COLO668 (cell line): ENCODE measurements around the gene GARIN5A.

Experiments used
- DNase-seq: peaks from one replicate; lab custom pipeline; 2025; ENCODE audit not compliant: unreplicated experiment; lab: John Stamatoyannopoulos, UW

Gene GARIN5A

DNA sequence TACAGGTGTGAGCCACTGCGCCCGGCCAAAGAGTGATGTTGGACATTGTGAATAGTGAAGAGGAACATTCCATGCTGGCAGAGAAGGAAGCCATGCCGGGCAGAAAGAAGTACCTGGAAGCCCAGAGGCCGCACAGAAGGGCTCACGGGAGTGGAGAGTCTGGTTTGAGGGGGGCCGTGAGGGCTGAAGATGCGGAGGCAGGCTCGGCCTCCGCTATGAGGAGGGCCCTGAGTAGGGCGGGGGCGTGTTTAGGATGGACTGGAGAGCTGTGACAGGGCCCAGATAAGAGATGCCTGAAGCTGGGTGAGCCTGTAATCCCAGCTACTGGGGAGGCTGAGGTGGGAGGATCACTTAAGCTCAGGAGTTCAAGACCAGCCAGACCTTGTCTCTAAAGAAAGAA lies 32.7 kb upstream of the GARIN5A start:
- DNase-seq = no peak

DNA sequence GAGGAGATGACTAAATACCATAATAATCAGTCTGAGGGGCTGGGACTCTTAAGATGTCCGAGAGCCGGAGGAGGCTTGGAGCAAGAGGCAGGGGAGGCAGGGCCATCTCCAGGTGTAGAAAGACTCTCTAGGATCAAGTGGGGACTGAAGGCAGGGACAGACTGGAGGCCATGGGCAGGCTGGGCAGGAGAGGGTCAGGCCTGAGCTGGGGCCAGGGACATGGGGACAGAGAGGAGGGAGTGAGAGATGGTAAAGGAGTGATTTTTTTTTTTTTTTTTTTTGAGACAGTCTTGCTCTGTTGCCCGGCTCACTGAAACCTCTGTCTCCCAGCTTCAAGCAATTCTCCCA lies 32.2 kb upstream of the GARIN5A start:
- no peak for DNase-seq

DNA sequence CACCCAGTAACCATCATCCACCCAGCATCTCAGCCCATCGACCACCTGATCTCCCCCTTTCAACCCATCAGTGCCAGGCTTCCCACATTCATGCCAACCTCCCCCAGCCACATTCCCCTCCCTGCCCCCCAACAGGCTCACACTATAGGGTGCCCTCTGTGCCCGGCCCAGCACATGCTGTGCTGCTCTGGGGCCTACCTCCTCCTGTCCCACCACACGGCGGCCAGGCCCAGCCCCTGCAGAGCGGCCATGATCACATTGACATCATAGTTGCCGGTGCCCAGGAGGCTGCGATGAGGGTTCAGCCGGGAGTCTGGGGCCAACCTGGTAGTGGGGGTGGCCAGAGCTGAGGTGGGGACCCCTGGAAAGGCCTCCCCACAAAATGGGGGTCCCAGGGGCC lies 30.7 kb upstream of the GARIN5A start:
- no peak for DNase-seq

DNA sequence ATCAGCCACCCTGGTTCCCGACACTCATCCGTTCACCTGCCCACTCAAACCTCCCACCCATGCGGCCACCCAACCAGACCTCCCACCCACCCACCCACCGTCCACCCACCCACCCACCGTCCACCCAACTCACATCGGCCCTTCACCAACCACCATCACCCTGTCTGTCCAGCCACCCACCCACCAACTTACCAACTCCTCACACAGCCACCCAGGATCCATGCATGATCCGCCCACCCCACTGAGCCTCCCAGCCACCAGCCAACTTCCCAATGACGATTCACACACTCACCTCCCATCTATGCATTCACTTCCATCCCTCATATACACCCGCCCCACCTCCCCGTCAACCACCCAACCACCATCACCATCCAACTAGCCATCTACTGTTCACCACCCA lies 30.1 kb upstream of the GARIN5A start:
- DNase-seq = no peak

DNA sequence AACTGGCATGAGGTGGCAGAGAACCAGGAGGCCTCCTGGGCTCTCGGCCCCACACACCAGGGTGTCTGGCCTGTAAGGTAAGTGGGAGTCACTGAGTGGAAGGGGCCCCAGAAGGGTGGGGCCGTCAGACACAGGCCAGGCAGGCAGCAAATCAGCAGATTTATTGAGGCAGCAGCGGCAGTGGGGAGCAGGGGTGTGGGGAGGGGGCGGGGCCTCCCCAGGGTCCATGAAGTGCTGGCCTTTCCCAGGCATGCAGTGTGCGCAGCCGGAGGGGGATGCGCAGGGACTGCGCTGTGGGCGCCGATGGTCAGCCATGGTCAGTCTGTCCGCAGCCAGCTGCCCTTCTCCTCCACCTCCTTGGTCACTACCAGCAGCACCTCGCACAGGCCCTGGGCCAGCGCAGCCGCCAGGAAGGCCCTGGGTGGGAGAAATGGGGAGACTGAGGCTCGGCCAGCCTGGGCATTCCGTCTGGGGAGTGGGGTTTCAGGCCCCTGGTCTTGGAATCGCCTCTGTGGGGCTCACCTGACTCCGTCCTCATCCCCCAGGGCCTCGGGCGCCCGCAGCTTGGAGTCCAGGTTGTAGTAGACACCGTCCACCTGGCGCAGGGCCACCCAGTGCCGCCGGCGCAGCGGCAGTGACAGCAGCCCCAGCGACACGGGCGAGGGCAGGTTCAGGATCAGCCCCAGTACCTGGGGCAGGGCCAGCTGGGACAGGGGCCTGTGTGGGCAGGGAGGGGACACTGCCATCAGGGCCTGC lies 29.4 kb upstream of the GARIN5A start:
- no peak for DNase-seq

DNA sequence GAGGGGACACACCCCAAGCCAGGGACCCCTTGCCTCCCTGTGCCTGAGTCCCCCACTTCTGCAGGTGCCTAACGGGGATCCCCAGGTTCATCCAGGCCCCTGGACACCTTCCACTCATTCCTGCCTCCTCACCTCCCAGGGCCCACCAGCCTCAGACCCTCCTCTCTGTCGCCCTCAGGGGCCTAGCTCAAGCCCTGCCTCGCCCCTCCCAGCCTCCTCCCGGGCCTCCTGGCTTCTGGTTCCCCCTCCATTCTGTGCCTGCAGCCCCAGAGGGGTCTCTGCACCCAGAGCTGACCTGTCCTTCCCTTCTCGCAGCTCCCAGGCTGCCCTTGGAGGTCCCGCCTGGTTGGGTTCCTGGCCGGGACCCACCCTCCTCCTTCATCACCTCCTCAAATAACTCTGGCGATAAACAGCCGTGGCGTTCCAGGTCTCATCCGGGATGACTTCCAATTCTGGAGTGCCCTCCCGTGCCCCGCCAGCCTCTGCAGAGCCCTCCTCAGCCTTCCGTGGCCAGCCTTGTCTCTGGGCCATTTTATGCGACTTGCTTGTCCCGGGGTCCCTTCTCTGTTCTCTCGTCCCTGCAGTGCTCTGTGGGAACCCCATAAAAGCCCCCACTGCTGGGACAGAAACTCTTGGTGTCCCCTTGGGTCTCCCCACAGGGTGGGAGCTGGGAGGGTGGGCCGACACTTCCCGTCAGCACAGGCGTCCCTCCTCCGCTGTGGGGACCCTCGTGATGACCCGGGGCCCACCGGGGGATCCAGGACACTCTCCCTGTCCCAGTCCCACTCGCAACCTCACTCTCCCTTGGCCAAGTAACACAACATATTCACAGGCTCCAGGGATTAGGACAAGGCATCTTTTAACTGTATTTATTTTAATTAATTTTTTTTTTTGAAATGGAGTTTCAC lies 25.2 kb upstream of the GARIN5A start:
- no peak for DNase-seq

DNA sequence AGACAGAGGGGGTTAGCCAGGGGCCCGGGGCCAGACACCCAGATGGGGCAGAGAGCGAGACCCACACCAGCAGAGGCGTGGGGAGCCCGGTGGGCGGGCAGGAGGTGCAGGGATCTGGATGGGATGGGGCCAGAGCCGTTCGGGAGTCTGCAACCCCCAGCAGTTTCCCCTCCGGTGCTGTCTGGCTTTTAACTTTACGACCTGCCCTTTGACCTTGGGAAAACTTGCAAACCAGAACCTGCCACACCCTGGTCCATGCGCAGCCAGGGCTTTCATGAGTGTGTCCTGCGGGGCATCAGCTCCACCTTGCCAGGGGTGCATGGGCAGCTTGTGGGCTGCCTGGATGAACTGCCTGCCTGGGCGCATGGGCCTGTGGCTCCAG lies 24.5 kb upstream of the GARIN5A start:
- no peak for DNase-seq

DNA sequence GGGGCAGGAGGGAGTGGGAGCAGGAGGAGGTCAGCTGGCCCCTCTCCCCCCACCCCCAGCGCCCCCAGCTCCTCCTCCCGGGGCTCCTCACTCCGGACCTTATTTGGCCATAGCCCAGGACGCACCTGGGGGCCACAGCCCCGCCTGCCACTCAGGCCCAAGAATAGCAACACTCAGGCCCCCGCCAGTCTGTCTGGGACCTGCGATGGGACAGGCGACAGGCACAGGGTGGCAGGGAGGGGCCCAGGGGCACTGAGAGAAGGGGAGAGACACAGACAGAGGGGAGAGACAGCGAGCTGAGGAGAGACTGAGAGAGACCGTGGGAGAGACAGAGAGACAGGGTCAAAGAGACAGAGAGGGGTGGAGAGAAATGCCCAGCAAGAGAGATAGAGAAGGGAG lies 24.1 kb upstream of the GARIN5A start:
- no peak for DNase-seq

DNA sequence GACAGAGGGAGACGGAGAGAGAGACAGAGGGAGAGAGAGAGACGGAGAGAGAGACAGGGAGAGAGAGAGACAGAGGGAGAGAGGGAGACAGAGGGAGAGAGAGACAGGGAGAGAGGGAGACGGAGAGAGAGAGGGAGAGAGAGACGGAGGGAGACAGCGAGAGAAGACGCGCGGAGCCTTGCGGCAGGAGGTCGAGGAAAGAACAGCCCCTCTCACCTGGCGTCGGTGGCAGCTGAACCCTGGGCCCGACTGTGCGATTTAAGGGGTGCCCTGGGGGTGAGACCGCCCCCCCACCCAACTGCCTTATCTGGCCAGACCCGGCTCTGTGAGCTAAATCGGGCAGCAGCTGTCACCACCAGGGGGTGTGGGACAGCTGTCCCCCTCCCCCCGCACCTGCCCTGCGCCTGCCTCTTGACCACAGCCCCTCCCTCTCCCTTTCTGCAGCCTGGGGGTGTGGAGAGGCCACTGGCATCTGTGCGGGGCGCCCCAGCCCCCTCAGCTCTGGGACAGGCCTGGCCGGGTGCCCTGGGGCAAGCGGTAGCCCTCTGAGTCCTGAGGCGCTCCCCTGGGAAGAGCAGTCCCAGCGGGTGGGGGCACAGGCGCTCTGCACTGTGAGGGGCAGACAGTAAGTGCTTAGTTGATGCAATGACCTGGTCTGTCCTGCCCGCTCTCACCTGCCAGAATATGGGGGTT lies 23.6 kb upstream of the GARIN5A start:
- peak; percentile 63 for DNase-seq

DNA sequence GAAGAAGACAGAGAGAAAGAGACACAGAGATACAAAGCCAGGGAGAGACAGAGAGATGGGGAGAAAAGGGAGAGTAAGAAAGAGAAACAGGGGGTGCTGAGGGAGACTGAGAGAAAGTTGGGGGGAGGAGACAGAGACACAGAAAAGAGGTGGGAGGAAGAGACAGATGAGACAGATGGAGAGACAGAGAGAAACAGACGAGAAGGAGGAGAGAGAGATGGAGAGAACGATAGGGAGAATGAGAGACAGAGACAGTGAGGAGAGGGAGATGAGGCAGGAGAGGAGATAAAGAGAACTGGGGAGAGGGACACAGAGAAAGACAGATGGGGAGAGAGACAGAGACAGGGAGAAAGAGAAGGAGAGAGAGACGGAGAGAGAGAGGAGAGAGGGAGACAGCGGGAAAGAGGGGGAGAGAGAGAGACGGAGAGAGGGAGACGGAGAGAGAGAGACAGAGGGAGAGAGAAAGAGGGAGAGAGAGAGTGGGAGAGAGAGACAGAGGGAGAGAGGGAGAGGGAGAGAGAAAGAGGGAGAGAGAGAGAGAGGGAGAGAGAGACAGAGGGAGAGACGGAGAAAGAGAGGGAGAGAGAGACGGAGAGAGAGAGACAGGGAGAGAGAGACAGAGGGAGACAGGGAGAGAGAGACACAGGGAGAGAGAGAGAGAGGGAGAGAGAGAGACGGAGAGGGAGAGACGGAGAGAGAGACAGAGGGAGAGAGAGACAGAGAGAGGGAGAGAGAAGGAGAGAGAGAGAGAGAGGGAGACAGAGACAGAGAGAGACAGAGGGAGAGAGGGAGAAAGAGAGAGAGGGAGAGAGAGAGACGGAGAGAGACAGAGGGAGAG lies 21.8 kb upstream of the GARIN5A start:
- no peak for DNase-seq

DNA sequence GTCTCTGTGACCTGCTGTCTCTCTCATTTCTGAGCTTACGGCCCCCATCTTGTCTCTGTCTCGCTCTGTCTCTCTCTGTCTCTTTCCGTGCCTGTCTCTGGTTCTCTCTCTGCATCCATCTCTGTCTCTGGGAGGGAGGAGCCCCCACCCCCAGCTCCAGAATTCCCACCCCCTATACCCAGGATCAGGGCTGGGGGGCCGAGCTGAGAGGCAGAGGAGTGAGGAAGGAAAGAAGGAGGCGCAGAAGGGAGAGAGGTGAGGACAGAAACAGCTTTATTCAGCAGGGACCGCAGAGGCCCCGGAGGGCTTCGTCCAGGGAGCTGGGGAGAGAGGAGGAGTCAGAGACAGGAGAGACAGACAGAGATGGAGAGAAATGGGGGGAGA lies 20.4 kb upstream of the GARIN5A start:
- DNase-seq = no peak

DNA sequence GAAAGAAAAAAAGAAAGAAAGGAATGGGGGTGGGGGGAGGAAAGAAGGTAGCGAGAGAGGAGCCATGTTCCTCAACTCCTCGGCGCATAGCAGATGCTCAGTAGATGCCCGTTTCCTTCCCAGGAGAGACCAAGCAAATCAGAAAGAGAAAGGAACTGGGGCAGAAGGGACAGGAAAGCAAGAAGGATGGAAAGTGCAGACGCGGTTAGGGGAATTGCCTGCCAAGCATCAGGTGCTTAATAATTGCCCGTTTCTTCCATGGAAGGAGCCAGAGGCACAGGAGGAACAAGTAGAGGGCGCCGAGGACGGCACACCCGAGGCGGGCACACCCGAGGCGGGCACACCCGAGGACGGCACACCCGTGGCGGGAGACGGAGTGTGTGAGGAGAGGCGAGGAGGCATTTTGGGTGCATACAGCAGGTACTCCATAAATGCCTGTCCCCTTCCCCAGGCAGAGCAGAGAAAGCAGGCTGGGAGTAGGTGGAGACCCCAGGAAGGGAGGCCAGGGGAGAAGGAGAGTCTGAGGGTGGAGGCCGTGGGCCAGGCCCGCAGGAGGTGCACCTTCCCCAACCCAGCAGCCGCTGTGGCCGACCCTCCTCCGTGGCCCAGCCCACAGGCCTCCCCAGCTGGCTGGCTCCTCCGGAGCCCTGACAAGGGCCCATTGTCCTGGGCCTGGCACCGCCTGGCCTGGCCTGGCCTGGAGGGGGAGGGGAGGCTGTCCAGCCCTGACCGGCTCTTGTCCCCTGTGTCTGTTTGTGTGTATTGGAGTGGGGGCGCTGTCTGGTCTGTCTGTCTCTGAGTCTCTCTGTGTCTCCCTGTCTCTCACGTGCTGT lies 19.8 kb upstream of the GARIN5A start:
- peak; percentile 13 for DNase-seq

DNA sequence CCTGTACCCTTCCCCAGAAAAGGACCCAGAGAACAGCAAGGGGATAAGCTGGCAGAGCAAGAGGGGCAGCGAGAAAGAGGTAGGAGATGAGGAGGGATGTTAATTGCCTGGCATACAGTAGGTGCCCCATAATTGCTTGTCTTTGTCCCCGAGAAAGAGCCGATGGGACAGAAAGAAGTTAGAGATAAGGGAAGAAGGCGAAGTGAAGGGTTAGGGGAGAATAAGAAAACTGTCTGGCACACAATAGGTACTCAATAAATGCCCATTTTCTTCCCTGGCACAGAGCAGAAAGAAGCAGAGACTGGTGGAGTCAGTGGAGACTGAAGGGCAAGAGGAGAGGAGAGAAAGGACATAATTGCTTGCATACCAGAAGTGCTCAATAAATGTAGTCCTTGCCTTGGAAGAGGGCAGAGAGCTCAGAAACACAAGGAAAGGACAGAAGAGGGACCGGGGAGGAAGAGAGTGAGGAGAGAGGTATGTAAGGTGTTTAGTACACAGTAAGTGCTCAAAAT lies 18.4 kb upstream of the GARIN5A start:
- DNase-seq = no peak

DNA sequence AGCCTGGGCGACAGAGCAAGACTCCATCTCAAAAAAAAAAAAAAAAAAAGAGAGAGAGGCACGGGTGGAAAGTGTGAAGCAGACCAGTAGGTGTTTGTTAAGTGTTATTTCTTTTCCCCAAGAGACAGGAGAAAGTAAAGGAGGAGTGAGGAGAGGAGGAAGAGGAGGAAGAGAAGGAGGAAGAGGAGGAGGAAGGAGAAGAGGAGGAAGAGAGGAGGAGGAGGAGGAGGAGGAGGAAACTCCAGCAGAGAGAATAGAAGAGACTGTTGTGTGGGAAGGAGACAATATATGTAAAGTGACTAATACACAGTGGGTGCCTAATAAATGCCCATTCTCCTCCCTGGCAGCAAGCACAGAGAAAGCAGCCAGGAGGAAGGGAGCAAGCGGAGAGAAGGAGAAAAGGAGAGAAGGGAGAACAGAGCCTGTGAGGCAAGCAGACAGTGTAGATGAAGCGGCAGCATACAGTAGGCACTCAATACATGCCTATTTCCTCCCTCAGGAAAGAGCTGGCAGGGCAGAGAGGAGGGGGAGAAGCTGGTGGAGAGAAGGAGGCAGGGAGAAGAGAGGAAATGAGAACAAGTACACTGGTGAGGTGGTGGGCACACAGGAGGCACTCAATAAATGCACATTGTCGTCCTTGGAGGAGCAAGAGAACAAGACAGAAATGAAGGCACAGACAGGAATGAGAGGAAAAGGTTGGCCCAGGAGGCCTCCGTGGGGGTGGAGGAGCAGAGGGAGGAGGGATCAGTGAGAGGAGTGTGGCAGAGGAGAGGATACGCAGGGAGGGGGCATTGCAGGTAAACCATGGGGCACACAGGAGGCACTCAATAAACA lies 17.8 kb upstream of the GARIN5A start:
- no peak for DNase-seq

DNA sequence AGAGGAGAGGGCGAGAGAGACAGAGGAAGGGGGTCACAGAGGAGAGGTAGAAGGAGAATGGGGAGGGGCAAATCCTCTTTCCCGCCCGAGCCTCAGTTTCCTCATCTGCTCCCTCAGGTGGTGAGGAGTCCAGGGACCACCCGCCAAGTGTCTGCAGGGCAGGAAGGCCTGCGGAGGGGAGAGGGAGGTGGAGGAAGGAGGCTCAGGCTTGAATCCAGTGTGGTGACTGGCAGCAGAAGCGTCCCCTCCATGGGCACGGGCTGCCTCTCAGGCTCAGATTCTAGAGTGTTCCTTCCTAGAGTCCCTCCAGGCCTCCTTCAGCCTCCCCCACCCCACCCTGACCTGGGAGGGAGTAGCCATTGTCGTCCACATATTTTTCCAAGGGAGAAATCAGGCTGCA lies 16.5 kb upstream of the GARIN5A start:
- no peak for DNase-seq

DNA sequence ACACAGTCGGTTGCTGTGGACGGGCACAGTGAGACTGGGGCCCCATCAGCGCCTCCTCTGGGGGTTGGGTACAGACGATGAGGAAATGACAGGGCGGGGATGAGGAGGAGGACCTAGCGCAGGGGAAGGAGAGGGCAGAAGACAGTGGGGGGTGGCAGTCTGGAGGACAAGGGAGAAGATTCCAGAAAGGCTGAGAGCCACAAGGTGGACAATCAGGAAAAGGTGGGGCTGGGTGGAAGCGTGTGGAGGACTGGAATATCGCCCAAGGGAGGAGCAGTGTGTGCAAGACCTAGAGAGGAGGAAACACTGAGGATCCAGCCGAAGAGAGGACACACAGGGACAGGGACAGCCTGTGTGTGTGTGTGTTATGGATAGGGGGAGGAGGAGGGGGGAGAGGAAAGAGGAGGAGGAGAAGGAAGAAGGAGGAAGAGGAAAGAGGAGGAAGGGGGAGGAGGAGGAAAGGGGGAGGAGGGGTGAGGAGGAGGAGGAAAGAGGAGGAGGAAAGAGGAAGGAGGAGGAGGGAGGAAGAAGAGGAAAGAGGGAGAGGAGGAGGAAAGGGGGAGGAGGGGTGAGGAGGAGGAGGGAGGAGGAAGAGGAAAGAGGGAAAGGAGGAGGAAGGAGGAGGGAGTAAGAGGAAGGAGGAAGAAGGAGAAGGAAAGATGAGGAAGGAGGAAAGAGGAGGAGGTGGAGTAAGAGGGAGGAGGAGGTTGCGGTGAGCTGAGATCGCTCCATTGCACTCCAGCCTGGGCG lies 15.8 kb upstream of the GARIN5A start:
- DNase-seq = no peak

DNA sequence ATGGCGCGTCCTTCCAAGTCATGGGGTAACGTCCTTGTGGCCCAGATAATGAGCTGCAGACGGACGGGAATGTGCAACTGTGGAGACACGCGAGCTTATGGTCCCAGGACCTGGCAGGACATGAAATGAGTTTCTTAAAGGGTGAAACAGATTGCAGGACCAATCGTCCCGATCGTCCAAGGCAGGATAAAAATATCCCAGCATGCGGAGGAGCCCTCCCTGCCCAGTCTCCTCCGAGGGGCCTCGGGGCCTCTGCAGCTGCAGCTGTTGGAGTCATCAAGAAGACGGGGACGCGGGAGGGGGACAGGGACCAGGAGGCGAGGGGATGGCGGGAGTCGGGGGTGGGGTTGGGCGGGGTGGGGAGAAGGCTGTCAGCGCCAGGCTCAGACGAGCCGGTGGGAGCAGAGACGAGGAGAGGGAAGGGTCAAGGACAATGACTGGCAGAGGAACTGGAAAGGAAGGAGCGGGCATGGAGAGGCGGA lies 14.4 kb upstream of the GARIN5A start:
- DNase-seq = no peak

DNA sequence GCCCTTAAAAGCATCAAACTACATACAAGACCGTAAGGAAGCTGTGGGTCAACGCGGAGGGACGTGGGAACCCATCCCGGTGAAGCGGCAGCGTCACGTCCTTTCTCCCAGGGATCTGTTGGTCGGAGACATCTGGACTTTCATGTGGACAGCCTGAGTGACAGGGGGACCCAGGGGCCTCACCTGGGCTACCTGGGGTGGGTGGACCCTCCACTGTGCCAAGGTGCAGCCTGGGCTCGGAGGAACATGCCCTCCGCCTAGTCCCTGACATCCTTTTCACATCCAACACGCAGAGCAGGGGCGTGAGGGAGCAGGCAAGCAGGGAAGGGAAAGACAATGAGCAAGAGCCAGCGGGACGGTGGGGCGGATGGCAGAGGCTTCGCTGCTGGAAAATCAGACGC lies 13.8 kb upstream of the GARIN5A start:
- DNase-seq = no peak
